ENCODE data around the gene SS18. TPM values are rescaled to one million over a fixed set of nuclear protein-coding genes. Genes with fewer than 3 reads are reported as not detected.

The SS18 gene
- total and polyA plus RNA-seq, 4 donors: 32.2 to 153 (median 48.9) TPM

GRCh38 chr18:26057344-26057773 lies 33.1 kb downstream of the SS18 start:
- ATAC-seq (ENCODE audit: insufficient read depth, low FRiP score): no peak

DNA sequence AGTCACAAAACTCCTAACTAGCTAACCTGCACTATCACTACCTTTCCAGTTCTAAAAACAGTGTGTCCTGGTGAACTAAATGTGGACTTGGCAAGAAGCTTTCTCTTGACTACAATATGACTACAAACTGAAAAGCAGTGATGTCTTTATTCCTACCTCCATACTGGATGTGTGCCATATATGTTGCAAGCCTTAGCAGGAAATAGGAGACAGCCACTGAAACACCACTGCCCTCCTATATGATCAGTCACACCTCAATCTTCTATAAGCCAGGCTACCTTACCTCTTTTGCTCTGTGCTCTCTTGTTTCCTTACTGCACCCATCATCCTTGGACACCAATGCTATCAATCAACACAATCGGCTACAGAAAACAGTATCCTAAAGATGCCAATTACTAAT lies 34.1 kb downstream of the SS18 start:
- 98 to 100% methylated on average over 1 of the region's 1 CpG for WGBS, 2 donors
- Histone ChIP-seq H3K36me3 (ENCODE audit: control insufficient read depth in 4 of 4, insufficient read depth in 4 of 4, low read length in 4 of 4) (peaks cover 7 to 13% (median 13%) of the 10 kb centered on the region in 4 donors), H3K27ac (ENCODE audit: low read depth in 1 of 2, low read length in 1 of 2) (peak overlapping the region in 1 of 2 donors; percentile 9), H3K4me3 (no peak overlapping the region), H3K9ac (ENCODE audit: insufficient read depth in 1 of 2, low read length in 2 of 2) (no peak overlapping the region), H3K4me1 (ENCODE audit: control insufficient read depth in 5 of 5, insufficient read depth in 5 of 5, low read length in 5 of 5) (peaks cover 0 to 12% (median 2%) of the 10 kb centered on the region in 5 donors), H3K27me3 (ENCODE audit: control insufficient read depth in 3 of 3, insufficient read depth in 3 of 3, low read length in 2 of 3) (no peaks in the 10 kb centered on the region), H3K9me3 (ENCODE audit: control insufficient read depth in 4 of 4, insufficient read depth in 3 of 4, low read length in 3 of 4) (no peaks in the 10 kb centered on the region)
- TF ChIP-seq, protein P1, sequence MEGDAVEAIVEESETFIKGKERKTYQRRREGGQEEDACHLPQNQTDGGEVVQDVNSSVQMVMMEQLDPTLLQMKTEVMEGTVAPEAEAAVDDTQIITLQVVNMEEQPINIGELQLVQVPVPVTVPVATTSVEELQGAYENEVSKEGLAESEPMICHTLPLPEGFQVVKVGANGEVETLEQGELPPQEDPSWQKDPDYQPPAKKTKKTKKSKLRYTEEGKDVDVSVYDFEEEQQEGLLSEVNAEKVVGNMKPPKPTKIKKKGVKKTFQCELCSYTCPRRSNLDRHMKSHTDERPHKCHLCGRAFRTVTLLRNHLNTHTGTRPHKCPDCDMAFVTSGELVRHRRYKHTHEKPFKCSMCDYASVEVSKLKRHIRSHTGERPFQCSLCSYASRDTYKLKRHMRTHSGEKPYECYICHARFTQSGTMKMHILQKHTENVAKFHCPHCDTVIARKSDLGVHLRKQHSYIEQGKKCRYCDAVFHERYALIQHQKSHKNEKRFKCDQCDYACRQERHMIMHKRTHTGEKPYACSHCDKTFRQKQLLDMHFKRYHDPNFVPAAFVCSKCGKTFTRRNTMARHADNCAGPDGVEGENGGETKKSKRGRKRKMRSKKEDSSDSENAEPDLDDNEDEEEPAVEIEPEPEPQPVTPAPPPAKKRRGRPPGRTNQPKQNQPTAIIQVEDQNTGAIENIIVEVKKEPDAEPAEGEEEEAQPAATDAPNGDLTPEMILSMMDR (IDR thresholded peaks at IDR 0.05; ENCODE audit: control extremely low read depth, extremely low read depth): no peak
- ATAC-seq (ENCODE audit: insufficient read depth, low FRiP score): no peak
- DNase-seq: no peak

More at GRCh38 chr18:26057344-26057773, 33.1 kb downstream of the SS18 start:
- Histone ChIP-seq H3K9ac (ENCODE audit: insufficient read depth in 1 of 2, low read length in 2 of 2) (no peak overlapping the region), H3K9me3 (ENCODE audit: control insufficient read depth in 4 of 4, insufficient read depth in 3 of 4, low read length in 3 of 4) (no peaks in the 10 kb centered on the region), H3K4me3 (no peak overlapping the region), H3K36me3 (ENCODE audit: control insufficient read depth in 4 of 4, insufficient read depth in 4 of 4, low read length in 4 of 4) (peaks cover 7 to 15% (median 12%) of the 10 kb centered on the region in 4 donors), H3K27me3 (ENCODE audit: control insufficient read depth in 3 of 3, insufficient read depth in 3 of 3, low read length in 2 of 3) (no peaks in the 10 kb centered on the region), H3K4me1 (ENCODE audit: control insufficient read depth in 5 of 5, insufficient read depth in 5 of 5, low read length in 5 of 5) (peaks cover 0 to 11% (median 2%) of the 10 kb centered on the region in 5 donors), H3K27ac (ENCODE audit: low read depth in 1 of 2, low read length in 1 of 2) (peak overlapping the region in 1 of 2 donors; percentile 7)
- TF ChIP-seq, protein P1 (IDR thresholded peaks at IDR 0.05; ENCODE audit: control extremely low read depth, extremely low read depth): no peak
- no peak for DNase-seq
- 78 to 88% methylated on average over 7 of the region's 7 CpGs for WGBS, 2 donors

DNA sequence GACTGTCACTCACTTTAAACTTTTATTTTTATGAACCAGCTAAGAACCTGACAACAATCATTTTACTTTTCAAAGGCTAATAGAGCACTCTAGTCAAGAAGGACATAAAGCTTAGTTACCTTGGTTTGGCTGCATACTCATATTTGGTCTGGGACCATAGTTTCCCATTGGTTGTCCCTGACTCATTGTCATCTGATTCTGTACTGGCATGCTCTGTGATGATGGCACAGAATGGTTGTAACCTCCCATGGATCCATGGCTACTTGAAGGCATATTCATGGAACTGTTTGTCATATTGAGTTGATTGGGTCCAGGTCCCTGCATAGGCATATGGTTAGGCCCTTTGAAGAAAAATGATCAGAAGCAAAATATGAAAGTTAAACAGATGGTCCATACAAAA lies 37.9 kb downstream of the SS18 start:
- TF ChIP-seq, protein P1 (IDR thresholded peaks at IDR 0.05; ENCODE audit: control extremely low read depth, extremely low read depth): no peak
- ATAC-seq (ENCODE audit: insufficient read depth, low FRiP score) (no peak), DNase-seq (no peak)
- Histone ChIP-seq H3K4me1 (ENCODE audit: control insufficient read depth in 5 of 5, insufficient read depth in 5 of 5, low read length in 5 of 5) (peaks cover 0 to 11% (median 2%) of the 10 kb centered on the region in 5 donors), H3K4me3 (no peak overlapping the region), H3K9me3 (ENCODE audit: control insufficient read depth in 4 of 4, insufficient read depth in 3 of 4, low read length in 3 of 4) (no peaks in the 10 kb centered on the region), H3K9ac (ENCODE audit: insufficient read depth in 1 of 2, low read length in 2 of 2) (no peak overlapping the region), H3K27me3 (ENCODE audit: control insufficient read depth in 3 of 3, insufficient read depth in 3 of 3, low read length in 2 of 3) (no peaks in the 10 kb centered on the region), H3K27ac (ENCODE audit: low read depth in 1 of 2, low read length in 1 of 2) (no peak overlapping the region), H3K36me3 (ENCODE audit: control insufficient read depth in 4 of 4, insufficient read depth in 4 of 4, low read length in 4 of 4) (peaks cover 7 to 16% (median 13%) of the 10 kb centered on the region in 4 donors)

DNA sequence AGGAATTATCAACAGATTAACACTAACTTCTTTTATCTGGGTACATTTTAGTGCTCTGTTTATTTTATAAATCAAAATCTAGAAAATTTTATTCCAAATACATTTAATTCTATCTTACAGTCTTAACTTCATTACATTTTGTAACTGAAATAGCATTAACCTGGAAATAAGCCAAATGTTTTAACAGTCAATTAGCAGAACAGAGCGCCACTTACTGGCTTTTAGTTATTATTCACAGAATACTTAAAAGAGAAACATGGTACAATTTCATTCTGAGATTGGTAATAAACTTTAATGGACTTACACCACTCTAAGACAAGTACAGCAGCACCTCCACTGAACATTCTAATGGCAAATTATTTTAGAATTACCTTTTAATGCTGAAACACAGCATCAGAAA lies 38.6 kb downstream of the SS18 start:
- TF ChIP-seq, protein P1 (IDR thresholded peaks at IDR 0.05; ENCODE audit: control extremely low read depth, extremely low read depth): no peak
- 78% methylated on average over 1 of the region's 1 CpG for WGBS, 2 donors
- Histone ChIP-seq H3K27me3 (ENCODE audit: control insufficient read depth in 3 of 3, insufficient read depth in 3 of 3, low read length in 2 of 3) (no peaks in the 10 kb centered on the region), H3K36me3 (ENCODE audit: control insufficient read depth in 4 of 4, insufficient read depth in 4 of 4, low read length in 4 of 4) (peaks cover 8 to 14% (median 12%) of the 10 kb centered on the region in 4 donors), H3K4me3 (no peak overlapping the region), H3K27ac (ENCODE audit: low read depth in 1 of 2, low read length in 1 of 2) (no peak overlapping the region), H3K4me1 (ENCODE audit: control insufficient read depth in 5 of 5, insufficient read depth in 5 of 5, low read length in 5 of 5) (peaks cover 0 to 4% (median 2%) of the 10 kb centered on the region in 5 donors), H3K9ac (ENCODE audit: insufficient read depth in 1 of 2, low read length in 2 of 2) (no peak overlapping the region), H3K9me3 (ENCODE audit: control insufficient read depth in 4 of 4, insufficient read depth in 3 of 4, low read length in 3 of 4) (no peaks in the 10 kb centered on the region)
- ATAC-seq (ENCODE audit: insufficient read depth, low FRiP score): no peak
- DNase-seq: peak in 2 of 3 donors; percentile 49 to 76

Data from lung (tissue), 12 donors.